DMS79 treated with DMSO at 0.1 percent for 48 hours (cell line): ENCODE results near the gene GCM1.
A peak's percentile ranks its signal among the peaks of the same experiment; 100 is the strongest.

Experiments
- DNase-seq: peaks from one replicate; lab custom pipeline; 2025; lab: John Stamatoyannopoulos, UW

Gene GCM1

GRCh38 chr6:53151676-53152075 lies 3.0 kb upstream of the GCM1 start:
- no peak for DNase-seq

GRCh38 chr6:53144802-53145201 lies 3.8 kb downstream of the GCM1 start:
- no peak for DNase-seq

GRCh38 chr6:53143710-53144109 lies 4.9 kb downstream of the GCM1 start:
- no peak for DNase-seq

- no peak for DNase-seq
Measured at GRCh38 chr6:53142810-53143209, 5.8 kb downstream of the GCM1 start.

- DNase-seq = no peak
Measured at GRCh38 chr6:53139841-53140413, 8.7 kb downstream of the GCM1 start.

- no peak for DNase-seq
Measured at GRCh38 chr6:53136000-53136609, 12.5 kb downstream of the GCM1 start.

GRCh38 chr6:53134601-53135235 lies 13.9 kb downstream of the GCM1 start:
- no peak for DNase-seq

- no peak for DNase-seq
Measured at GRCh38 chr6:53133961-53134360, 14.7 kb downstream of the GCM1 start.

- DNase-seq = no peak
Measured at GRCh38 chr6:53130569-53131290, 17.9 kb downstream of the GCM1 start.

GRCh38 chr6:53128842-53129241 lies 19.8 kb downstream of the GCM1 start:
- DNase-seq = no peak

- DNase-seq = no peak
Measured at GRCh38 chr6:53125276-53125675, 23.4 kb downstream of the GCM1 start.

GRCh38 chr6:53124131-53124800 lies 24.4 kb downstream of the GCM1 start:
- no peak for DNase-seq

- no peak for DNase-seq
Measured at GRCh38 chr6:53119772-53120409, 28.8 kb downstream of the GCM1 start.

GRCh38 chr6:53119349-53119748 lies 29.3 kb downstream of the GCM1 start:
- DNase-seq = no peak

GRCh38 chr6:53115741-53116140 lies 32.9 kb downstream of the GCM1 start:
- no peak for DNase-seq

GRCh38 chr6:53115113-53115512 lies 33.5 kb downstream of the GCM1 start:
- no peak for DNase-seq

GRCh38 chr6:53113742-53114141 lies 34.9 kb downstream of the GCM1 start:
- no peak for DNase-seq

- no peak for DNase-seq
Measured at GRCh38 chr6:53112871-53113270, 35.8 kb downstream of the GCM1 start.

GRCh38 chr6:53112404-53112803 lies 36.2 kb downstream of the GCM1 start:
- peak; percentile 39 for DNase-seq

GRCh38 chr6:53111865-53112264 lies 36.8 kb downstream of the GCM1 start:
- DNase-seq = no peak

GRCh38 chr6:53109612-53110011 lies 39.0 kb downstream of the GCM1 start:
- no peak for DNase-seq

- DNase-seq = no peak
Measured at GRCh38 chr6:53107091-53107490, 41.5 kb downstream of the GCM1 start.
